HepG2 (cell line): ENCODE results near the gene ATF6. TPM values are rescaled to one million over a fixed set of nuclear protein-coding genes. Genes with fewer than 3 reads are reported as not detected.

Experiments used
- ATF7-NPFF ChIP-seq: sonication (generic); formaldehyde crosslinking; IDR thresholded peaks from 2 replicates; pipeline ENCODE4 v1.8.1; 2023; ENCODE audit warnings: mild to moderate bottlenecking, low read depth, missing genetic modification reagents, moderate library complexity
- CBX1 ChIP-seq: IDR thresholded peaks from one replicate; pipeline ENCODE4 v1.6.1; 2016; ENCODE audit warnings: antibody characterized with exemption, low read depth
- CC2D1A ChIP-seq: sonication (generic); formaldehyde crosslinking; IDR thresholded peaks from 2 replicates; pipeline ENCODE4 v1.8.1; 2023; ENCODE audit warnings: mild to moderate bottlenecking, missing genetic modification reagents
- CENPBD1 ChIP-seq: sonication (generic); formaldehyde crosslinking; IDR thresholded peaks from 2 replicates; pipeline ENCODE4 v1.8.0; 2022; ENCODE audit warnings: missing genetic modification reagents, low read depth, mild to moderate bottlenecking, borderline replicate concordance
- DRAP1 ChIP-seq: IDR thresholded peaks from 2 replicates; pipeline ENCODE4 v1.6.1; 2016; ENCODE audit warnings: missing genetic modification reagents, missing compliant biosample characterization
- ELF4 ChIP-seq: sonication (generic); formaldehyde crosslinking; IDR thresholded peaks from 2 replicates; pipeline ENCODE4 v1.5.0; 2020; ENCODE audit warnings: missing genetic modification reagents, mild to moderate bottlenecking, moderate library complexity, borderline replicate concordance
- GZF1 ChIP-seq: sonication (generic); formaldehyde crosslinking; IDR thresholded peaks from 2 replicates; pipeline ENCODE4 v1.5.1; 2020; ENCODE audit warnings: mild to moderate bottlenecking, missing genetic modification reagents
- HNRNPK ChIP-seq: fragments of 200-400 bp; formaldehyde crosslinking; IDR thresholded peaks from 2 replicates; pipeline ENCODE4 v1.6.1; 2018; ENCODE audit warnings: low read length, low read depth, moderate library complexity, mild to moderate bottlenecking; ENCODE audit not compliant: poor library complexity, severe bottlenecking
- KDM5B ChIP-seq: sonication (generic); formaldehyde crosslinking; IDR thresholded peaks from 2 replicates; pipeline ENCODE4 v1.4.0; 2020; ENCODE audit warnings: missing genetic modification reagents, mild to moderate bottlenecking, borderline replicate concordance
- KLF13 ChIP-seq: sonication (generic); formaldehyde crosslinking; IDR thresholded peaks from 2 replicates; pipeline ENCODE4 v1.4.0; 2020; ENCODE audit warnings: mild to moderate bottlenecking, missing genetic modification reagents
- MXI1 ChIP-seq: IDR thresholded peaks from 3 replicates; pipeline ENCODE4 v1.6.1; 2012; ENCODE audit warnings: low read depth, low read length, inconsistent platforms, borderline replicate concordance
- NR2F1 ChIP-seq, 2 experiments: fragments of 450-650 bp in 1 of 2; formaldehyde crosslinking in 1 of 2; IDR thresholded peaks; 2 replicates each; pipeline versions ENCODE4 v1.5.0 to v1.6.1; 2016 to 2020; ENCODE audit warnings: mild to moderate bottlenecking in 1 of 2, missing compliant biosample characterization in 1 of 2, missing genetic modification reagents in 1 of 2, moderate library complexity in 1 of 2
- PRMT3 ChIP-seq: sonication (generic); formaldehyde crosslinking; IDR thresholded peaks from 2 replicates; pipeline ENCODE4 v1.8.1; 2022; ENCODE audit warnings: low read depth, mild to moderate bottlenecking, moderate library complexity, missing genetic modification reagents, borderline replicate concordance
- RORA ChIP-seq: sonication (generic); formaldehyde crosslinking; IDR thresholded peaks from 2 replicates; pipeline ENCODE4 v1.5.0; 2020; ENCODE audit warnings: mild to moderate bottlenecking, missing genetic modification reagents, moderate library complexity
- THAP11 ChIP-seq: IDR thresholded peaks from 2 replicates; pipeline ENCODE4 v1.6.1; 2016; ENCODE audit warnings: missing biosample characterization, missing genetic modification reagents
- THRA ChIP-seq: sonication (generic); formaldehyde crosslinking; IDR thresholded peaks from 2 replicates; pipeline ENCODE4 v1.4.0; 2020; ENCODE audit warnings: missing genetic modification reagents, borderline replicate concordance
- ZNF143 ChIP-seq: sonication (generic); formaldehyde crosslinking; IDR thresholded peaks from 2 replicates; pipeline ENCODE4 v1.4.0; 2020; ENCODE audit warnings: missing genetic modification reagents
- ZNF296 ChIP-seq: sonication (generic); formaldehyde crosslinking; conservative IDR thresholded peaks from 2 replicates; pipeline ENCODE4 v1.5.0; 2020; ENCODE audit warnings: mild to moderate bottlenecking, missing genetic modification reagents
- ZNF343 ChIP-seq: sonication (generic); formaldehyde crosslinking; IDR thresholded peaks from 2 replicates; pipeline ENCODE4 v1.4.0; 2020; ENCODE audit warnings: mild to moderate bottlenecking, missing genetic modification reagents
- ZNF572 ChIP-seq: sonication (generic); formaldehyde crosslinking; IDR thresholded peaks from 2 replicates; pipeline ENCODE4 v1.5.1; 2020; ENCODE audit warnings: mild to moderate bottlenecking, missing genetic modification reagents
- ZNF691 ChIP-seq: sonication (generic); formaldehyde crosslinking; IDR thresholded peaks from 2 replicates; pipeline ENCODE4 v1.4.0; 2020; ENCODE audit warnings: missing genetic modification reagents, low read depth, mild to moderate bottlenecking, borderline replicate concordance
- ZNF747 ChIP-seq: sonication (generic); formaldehyde crosslinking; IDR thresholded peaks from 2 replicates; pipeline ENCODE4 v1.8.1; 2023; ENCODE audit warnings: missing genetic modification reagents, mild to moderate bottlenecking, borderline replicate concordance
- ZZZ3 ChIP-seq: sonication (generic); formaldehyde crosslinking; IDR thresholded peaks from 2 replicates; pipeline ENCODE4 v1.4.0; 2020; ENCODE audit warnings: missing genetic modification reagents, mild to moderate bottlenecking, borderline replicate concordance
- polyA plus RNA-seq, 8 experiments: library from polyadenylated mRNA; depleted of rRNA in 3 of 8; stranded (reverse) in 7 of 8; unstranded in 1 of 8; fragments of >200 nt; fragmentation: Illumina TruSeq in 4 of 8; extraction: Trizol in 4 of 8; gene quantifications; 2 replicates each; pipeline versions ENCODE4 v1.2.1 to v1.2.3, GENCODE V29; 2011 to 2016; ENCODE audit warnings: low read depth in 4 of 8, missing spikeins in 1 of 8, mixed read lengths in 1 of 8; ENCODE audit not compliant: insufficient read depth in 1 of 8
- total RNA-seq, 5 experiments: library from RNA; depleted of rRNA; stranded (reverse); fragments of >200 nt; fragmentation: Illumina TruSeq; extraction: Trizol; gene quantifications; 2 replicates each; pipeline ENCODE4 v1.2.3, GENCODE V29; 2016; ENCODE audit warnings: low read depth in 1 of 5

The ATF6 gene
- total and polyA plus RNA-seq, 2 of the 13 experiments (the other 11 are each of a cell fraction or from before 2014, with no cell fraction given) = 13.2 to 14.5 TPM

GRCh38 chr1:161726473-161727255 is 39.5 kb upstream of the ATF6 start (continued):
- TF ChIP-seq GZF1 = no peak
- TF ChIP-seq CENPBD1 (CRISPR knock-in tag) = no peak
- TF ChIP-seq ELF4 = no peak
- TF ChIP-seq HNRNPK = peak; percentile 86
- no peak for TF ChIP-seq CC2D1A (CRISPR knock-in tag)
- no peak for TF ChIP-seq PRMT3 (CRISPR knock-in tag)
- no peak for TF ChIP-seq ZNF296 (CRISPR knock-in tag)
- TF ChIP-seq ZZZ3 = no peak
- no peak for TF ChIP-seq MXI1
- peak; percentile 48; the same call in 1 of the 2 replicates for TF ChIP-seq ZNF572 (CRISPR knock-in tag)
- no peak for TF ChIP-seq CBX1
- 0 out of 2 replicates have a peak, but pooled peaks have one; percentile 23 for TF ChIP-seq ZNF691 (CRISPR knock-in tag)
- no peak for TF ChIP-seq NR2F1 (CRISPR knock-in tag; IDR thresholded peaks at IDR 0.05)
- TF ChIP-seq ZNF747 (CRISPR knock-in tag) = no peak
- no peak for TF ChIP-seq THRA
- no peak for TF ChIP-seq RORA (CRISPR knock-in tag)
- no peak for TF ChIP-seq THAP11 (CRISPR knock-in tag)
- TF ChIP-seq KLF13 (CRISPR knock-in tag) = no peak
- TF ChIP-seq DRAP1 (CRISPR knock-in tag) = no peak
- no peak for TF ChIP-seq ZNF143 (CRISPR knock-in tag)
- TF ChIP-seq ATF7-NPFF (CRISPR knock-in tag) = peak; percentile 49; the same call in 1 of the 2 replicates
- no peak; the same call in 1 of the 2 replicates for TF ChIP-seq ZNF343 (CRISPR knock-in tag)
- no peak for TF ChIP-seq KDM5B (CRISPR knock-in tag)
